ENCODE data around the gene GPC6.

DNA sequence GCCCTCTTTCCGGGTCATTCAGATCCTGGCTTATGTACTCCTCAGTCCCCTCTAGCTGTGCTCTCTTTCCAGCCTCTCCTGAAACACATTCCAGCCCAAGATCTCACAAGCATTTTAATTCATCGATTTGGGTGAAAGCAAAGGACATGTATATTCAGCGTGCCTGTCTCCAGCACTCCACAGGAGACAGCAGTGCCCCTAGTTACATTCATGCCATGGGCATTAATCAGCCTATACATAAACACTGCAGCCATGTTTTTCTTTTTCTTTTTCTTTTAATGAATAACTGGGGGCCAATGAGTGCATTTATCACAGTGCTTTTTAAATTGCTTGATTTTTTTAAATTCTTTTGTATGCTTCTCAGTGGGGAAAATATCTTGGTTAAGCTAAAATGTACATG is 1053.7 kb downstream of the GPC6 start:
- TF ChIP-seq EZH2 (IDR thresholded peaks at IDR 0.05; ENCODE audit: insufficient read depth, poor library complexity, severe bottlenecking), result no peak
- no peak for TF ChIP-seq EZH2phosphoT487 (IDR thresholded peaks at IDR 0.05; ENCODE audit: insufficient read depth, low read depth)

Measured in GM23248 (cell line).